ENCODE measurements around the gene LGALS3BP. TPM values are rescaled to one million over a fixed set of nuclear protein-coding genes. Genes with fewer than 3 reads are reported as not detected.

Gene LGALS3BP
- total and polyA plus RNA-seq, 7 experiments from 2014 or later: 44.7 to 267 (median 69.1) TPM

DNA sequence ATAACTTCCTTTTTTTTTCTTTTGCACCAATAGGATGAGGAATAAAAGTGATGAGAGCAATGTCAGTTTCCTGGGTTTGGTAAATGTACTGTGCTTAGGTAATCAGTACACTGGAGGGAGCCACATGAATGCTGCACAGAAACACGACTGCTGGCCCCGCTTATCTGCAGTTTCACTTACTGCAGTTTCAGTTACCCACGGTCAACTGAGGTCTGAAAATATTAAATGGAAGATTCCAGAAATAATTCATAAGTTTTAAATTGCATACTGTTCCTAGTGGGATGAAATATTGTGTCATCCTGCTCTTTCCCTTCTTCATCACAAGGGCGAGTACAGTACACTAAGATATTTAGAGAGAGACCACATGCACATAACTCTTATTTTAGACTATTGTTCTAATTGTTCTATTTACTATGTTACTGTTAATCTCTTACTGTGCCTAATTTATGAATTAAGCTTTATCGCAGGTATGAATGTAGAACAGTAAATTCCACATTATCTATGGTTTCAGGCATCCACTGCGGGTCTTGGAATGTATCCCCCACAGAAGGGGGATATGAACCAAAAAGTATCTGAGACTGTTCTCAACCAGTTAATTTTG is 6.4 kb upstream of the LGALS3BP start:
- POLR2A ChIA-PET: interaction anchor here (1.1 kb wide), 1 partner anchor 24 kb away, joined by 3 read pairs; the partner anchor contains the start of gene CANT1
- H3K36me3 Mint-ChIP-seq: peaks cover 0 to 9% (median 3%) of the 10 kb centered on the region in 5 donors
- CTCF ChIA-PET: interaction anchor here (0.6 to 0.7 kb wide), 2 partner anchors 56 to 801 kb away, joined by 3 read pairs; no protein-coding TSS in a partner anchor
- ATAC-seq (peak; percentile 91), DNase-seq (peak in 3 of 9 donors; percentile 24 to 36 (median 25))
- H3K4me3 Mint-ChIP-seq: peak overlapping the region; percentile 66 to 84 (median 72)
- peak overlapping the region; percentile 11 for H3K4me3 ChIP-seq (ENCODE audit: low read length)
- no peaks in the 10 kb centered on the region for H3K27me3 ChIP-seq (ENCODE audit: control insufficient read depth in 2 of 2, insufficient read depth in 2 of 2, low read length in 2 of 2)
- peak overlapping the region in 3 of 9 donors; percentile 22 to 71 (median 25) for H3K27ac Mint-ChIP-seq
- peaks cover 13 to 15% (median 15%) of the 10 kb centered on the region in 7 donors for H3K4me1 Mint-ChIP-seq
- intact Hi-C loops (cut with micrococcal nuclease): loop anchor here in 1 of 2 donors (1.0 kb wide), 1 partner anchor 56 kb away; no protein-coding TSS in a partner anchor
- peaks cover 7 to 16% of the 10 kb centered on the region in 2 donors for H3K4me1 ChIP-seq (ENCODE audit: control insufficient read depth in 2 of 2, insufficient read depth in 2 of 2, low read length in 2 of 2)
- H3K9me3 ChIP-seq (ENCODE audit: control insufficient read depth in 2 of 3, low read length in 3 of 3): no peaks in the 10 kb centered on the region
- H3K27me3 Mint-ChIP-seq: no peaks in the 10 kb centered on the region
- H3K27ac ChIP-seq (ENCODE audit: low read depth, low read length): no peak overlapping the region
- no peaks in the 10 kb centered on the region for H3K9me3 Mint-ChIP-seq
- H3K36me3 ChIP-seq (ENCODE audit: control insufficient read depth in 2 of 3, insufficient read depth in 3 of 3, low read length in 3 of 3): peaks cover 0 to 11% (median 0%) of the 10 kb centered on the region in 3 experiments

DNA sequence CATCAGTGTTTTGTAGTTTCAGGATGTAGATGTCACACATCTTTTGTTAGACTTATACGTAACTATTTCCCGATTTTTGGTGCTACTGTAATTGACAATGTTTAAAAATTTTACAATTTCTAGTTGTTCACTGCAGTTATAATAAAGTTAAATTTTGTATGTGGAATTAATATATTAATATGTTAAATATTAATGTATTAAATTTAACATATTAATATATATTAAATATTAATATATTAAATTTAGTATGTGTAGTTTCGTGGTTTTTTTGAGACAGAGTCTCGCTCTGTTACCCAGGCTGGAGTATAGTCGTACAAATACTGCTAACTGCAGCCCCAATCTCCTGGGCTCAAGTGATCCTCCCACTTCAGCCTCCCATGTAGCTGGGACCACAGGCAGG is 5.7 kb upstream of the LGALS3BP start:
- peaks cover 13 to 16% (median 15%) of the 10 kb centered on the region in 7 donors for H3K4me1 Mint-ChIP-seq
- H3K27ac ChIP-seq (ENCODE audit: low read depth, low read length): no peak overlapping the region
- H3K4me3 Mint-ChIP-seq: no peak overlapping the region

GRCh38 chr17:78981010-78981888 is 1.5 kb upstream of the LGALS3BP start:
- POLR2A ChIA-PET: interaction anchor here (0.6 kb wide), 1 partner anchor 1644 kb away, joined by 4 read pairs; no protein-coding TSS in a partner anchor
- CTCF ChIA-PET: interaction anchor here (0.7 to 1.3 kb wide), 3 partner anchors 9 to 411 kb away, joined by 3 to 8 read pairs (median 4); no protein-coding TSS in a partner anchor
- Mint-ChIP-seq H3K4me1 (peaks cover 13 to 28% (median 23%) of the 10 kb centered on the region in 7 donors), H3K27ac (peak overlapping the region in 2 of 9 donors; percentile 46 to 88), H3K4me3 (peak overlapping the region in 1 of 10 donors; percentile 51), H3K36me3 (no peaks in the 10 kb centered on the region), H3K9me3 (no peaks in the 10 kb centered on the region), H3K27me3 (no peaks in the 10 kb centered on the region)
- H3K27ac ChIP-seq (ENCODE audit: low read depth, low read length): no peak overlapping the region
- no peaks in the 10 kb centered on the region for H3K9me3 ChIP-seq (ENCODE audit: control insufficient read depth in 2 of 3, low read length in 3 of 3)
- ATAC-seq: no peak
- peaks cover 0 to 35% of the 10 kb centered on the region in 2 donors for H3K4me1 ChIP-seq (ENCODE audit: control insufficient read depth in 2 of 2, insufficient read depth in 2 of 2, low read length in 2 of 2)
- intact Hi-C loops (cut with micrococcal nuclease): no loop called here
- H3K4me3 ChIP-seq (ENCODE audit: low read length): no peak overlapping the region
- peaks cover 0 to under 1% (median 0%) of the 10 kb centered on the region in 3 experiments for H3K36me3 ChIP-seq (ENCODE audit: control insufficient read depth in 2 of 3, insufficient read depth in 3 of 3, low read length in 3 of 3)
- DNase-seq: no peak
- H3K27me3 ChIP-seq (ENCODE audit: control insufficient read depth in 2 of 2, insufficient read depth in 2 of 2, low read length in 2 of 2): no peaks in the 10 kb centered on the region

More for the DNA sequence above, 5.7 kb upstream of the LGALS3BP start:
- DNase-seq (no peak), ATAC-seq (no peak)
- Mint-ChIP-seq H3K27ac (no peak overlapping the region), H3K9me3 (no peaks in the 10 kb centered on the region), H3K27me3 (no peaks in the 10 kb centered on the region), H3K36me3 (peaks cover 0 to 5% (median 1%) of the 10 kb centered on the region in 5 donors)
- CTCF ChIA-PET: no interaction called here
- Histone ChIP-seq H3K36me3 (ENCODE audit: control insufficient read depth in 2 of 3, insufficient read depth in 3 of 3, low read length in 3 of 3) (peaks cover 0 to 3% (median 0%) of the 10 kb centered on the region in 3 experiments), H3K27me3 (ENCODE audit: control insufficient read depth in 2 of 2, insufficient read depth in 2 of 2, low read length in 2 of 2) (no peaks in the 10 kb centered on the region), H3K4me1 (ENCODE audit: control insufficient read depth in 2 of 2, insufficient read depth in 2 of 2, low read length in 2 of 2) (peaks cover 7 to 17% of the 10 kb centered on the region in 2 donors), H3K4me3 (ENCODE audit: low read length) (no peak overlapping the region), H3K9me3 (ENCODE audit: control insufficient read depth in 2 of 3, low read length in 3 of 3) (no peaks in the 10 kb centered on the region)
- POLR2A ChIA-PET: no interaction called here
- intact Hi-C loops (cut with micrococcal nuclease): no loop called here

- DNase-seq: no peak
- peaks cover 12 to 24% (median 19%) of the 10 kb centered on the region in 7 donors for H3K4me1 Mint-ChIP-seq
- peak overlapping the region in 4 of 10 donors; percentile 78 to 87 (median 83) for H3K4me3 Mint-ChIP-seq
- H3K9me3 Mint-ChIP-seq: no peaks in the 10 kb centered on the region
- peak overlapping the region in 4 of 9 donors; percentile 80 to 95 (median 88) for H3K27ac Mint-ChIP-seq
- intact Hi-C loops (cut with micrococcal nuclease): no loop called here
- ATAC-seq: no peak
- POLR2A ChIA-PET: no interaction called here
- CTCF ChIA-PET: interaction anchor here (1.0 to 1.3 kb wide), 3 partner anchors 9 to 13 kb away, joined by 3 to 8 read pairs (median 4); no protein-coding TSS in a partner anchor
- Histone ChIP-seq H3K27ac (ENCODE audit: low read depth, low read length) (peak overlapping the region; percentile 73), H3K4me3 (ENCODE audit: low read length) (no peak overlapping the region), H3K9me3 (ENCODE audit: control insufficient read depth in 2 of 3, low read length in 3 of 3) (no peaks in the 10 kb centered on the region), H3K36me3 (ENCODE audit: control insufficient read depth in 2 of 3, insufficient read depth in 3 of 3, low read length in 3 of 3) (peaks cover 0 to 5% (median 0%) of the 10 kb centered on the region in 3 experiments), H3K4me1 (ENCODE audit: control insufficient read depth in 2 of 2, insufficient read depth in 2 of 2, low read length in 2 of 2) (peaks cover 0 to 29% of the 10 kb centered on the region in 2 donors), H3K27me3 (ENCODE audit: control insufficient read depth in 2 of 2, insufficient read depth in 2 of 2, low read length in 2 of 2) (no peaks in the 10 kb centered on the region)
- H3K36me3 Mint-ChIP-seq: no peaks in the 10 kb centered on the region
- H3K27me3 Mint-ChIP-seq: no peaks in the 10 kb centered on the region
These were observed 875 bp upstream of the LGALS3BP start for GRCh38 chr17:78980624-78980972.

DNA sequence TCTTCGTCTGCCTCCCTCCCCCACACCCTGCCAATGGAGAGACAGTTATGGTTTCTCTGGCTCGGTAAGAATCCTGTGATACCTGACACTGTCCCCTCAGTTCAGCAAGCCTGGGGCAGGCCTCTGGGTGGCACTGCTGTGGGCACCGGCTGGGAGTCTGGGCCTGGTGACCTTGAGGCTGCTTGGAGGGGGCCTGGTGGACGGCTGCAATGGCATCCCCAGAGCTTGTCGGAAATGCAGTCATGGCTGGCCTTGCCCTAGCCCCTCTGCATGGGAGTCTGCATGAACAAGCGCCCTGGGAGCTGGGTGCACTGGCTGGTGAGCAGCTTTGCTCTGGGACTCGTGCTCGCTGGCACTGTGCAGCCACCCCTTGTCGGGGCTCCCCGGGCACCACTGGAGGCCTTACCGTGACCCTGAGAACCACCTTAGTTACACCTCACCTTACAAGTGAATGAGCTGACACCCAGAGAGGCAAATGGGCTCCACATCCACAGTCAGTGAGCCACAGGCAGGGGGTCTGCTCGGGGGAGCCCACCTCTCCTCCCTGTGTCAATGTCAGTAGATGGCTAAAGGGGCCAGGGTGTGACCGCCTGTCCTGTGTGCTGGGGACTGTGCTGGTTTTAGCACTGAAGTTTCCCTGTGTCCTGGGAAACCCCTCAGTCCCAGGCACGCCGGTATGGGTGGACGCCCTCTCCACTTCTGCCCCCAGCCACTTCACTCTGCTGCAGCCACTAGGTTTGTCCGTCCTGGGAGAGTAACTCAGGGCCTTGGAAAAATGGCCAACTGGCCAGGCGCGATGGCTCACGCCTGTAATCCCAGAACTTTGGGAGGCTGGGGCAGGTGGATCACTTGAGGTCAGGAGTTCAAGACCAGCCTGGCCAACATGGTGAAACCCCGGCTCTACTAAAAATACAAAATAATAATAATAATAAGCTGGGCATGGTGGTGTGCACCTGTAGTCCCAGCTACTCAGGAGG is 1.4 kb downstream of the LGALS3BP start:
- Mint-ChIP-seq H3K36me3 (no peaks in the 10 kb centered on the region), H3K9me3 (no peaks in the 10 kb centered on the region), H3K27me3 (no peaks in the 10 kb centered on the region), H3K4me1 (peaks cover 12 to 28% (median 21%) of the 10 kb centered on the region in 7 donors), H3K27ac (peak overlapping the region in 4 of 9 donors; percentile 42 to 95 (median 90)), H3K4me3 (peak overlapping the region; percentile 77 to 89 (median 84))
- Histone ChIP-seq H3K36me3 (ENCODE audit: control insufficient read depth in 2 of 3, insufficient read depth in 3 of 3, low read length in 3 of 3) (peaks cover 0 to 18% (median 0%) of the 10 kb centered on the region in 3 experiments), H3K27ac (ENCODE audit: low read depth, low read length) (peak overlapping the region; percentile 73), H3K4me1 (ENCODE audit: control insufficient read depth in 2 of 2, insufficient read depth in 2 of 2, low read length in 2 of 2) (peaks cover 0 to 28% of the 10 kb centered on the region in 2 donors), H3K4me3 (ENCODE audit: low read length) (no peak overlapping the region), H3K27me3 (ENCODE audit: control insufficient read depth in 2 of 2, insufficient read depth in 2 of 2, low read length in 2 of 2) (no peaks in the 10 kb centered on the region), H3K9me3 (ENCODE audit: control insufficient read depth in 2 of 3, low read length in 3 of 3) (no peaks in the 10 kb centered on the region)
- DNase-seq (no peak), ATAC-seq (no peak)
- ChIA-PET POLR2A (interaction anchor here (0.5 kb wide), 1 partner anchor 901 kb away, joined by 3 read pairs; no protein-coding TSS in a partner anchor), CTCF (interaction anchor here (1.0 kb wide), 1 partner anchor 36 kb away, joined by 3 read pairs; no protein-coding TSS in a partner anchor)
- intact Hi-C loops (cut with micrococcal nuclease): no loop called here
